Measurements from ENCODE around the gene TP53TG5.

The TP53TG5 gene

DNA sequence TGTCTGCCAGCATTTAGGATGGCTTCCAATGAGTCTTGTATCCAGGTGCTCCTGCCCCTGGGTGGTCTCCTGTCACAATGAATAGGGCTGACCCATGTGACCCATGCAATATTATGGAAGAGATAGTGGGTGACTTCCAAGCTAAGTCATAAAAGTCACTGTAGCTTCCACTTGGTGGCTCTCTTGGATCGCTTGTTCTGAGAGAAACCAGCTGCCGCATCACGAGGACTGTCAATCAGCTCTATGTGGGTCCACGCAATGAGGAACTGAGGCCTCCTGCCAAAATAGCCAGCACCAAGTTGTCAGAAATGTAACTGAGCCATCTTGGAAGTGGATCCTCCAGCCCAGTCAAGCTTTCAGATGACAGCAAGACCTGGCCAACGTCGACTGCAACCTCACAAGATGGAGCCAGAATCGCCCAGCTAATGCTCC is 55.2 kb downstream of the TP53TG5 start:
- DNase-seq = no peak

Measured in CD4-positive, alpha-beta T cell treated with Interleukin-17A for 1 hour (primary cell).